Uterus (tissue), 4 donors: ENCODE results near the gene INPP5A. TPM values are rescaled to one million over a fixed set of nuclear protein-coding genes. Genes with fewer than 3 reads are reported as not detected.

Experiments
- DNase-seq, 2 donors: peaks; one replicate each; pipeline ENCODE4 v3.0.0-alpha.2; 2019 to 2020
- H3K27ac ChIP-seq, 2 donors: fragments of 200-600 bp; sonication (generic); 1 replicate in 1 of 2; 2 replicates in 1 of 2; pipeline ENCODE4 v1.5.1; 2016 to 2018
- H3K27me3 ChIP-seq, 2 donors: fragments of 200-600 bp; sonication (generic); one replicate each; pipeline ENCODE4 v1.5.1; 2018 to 2019; ENCODE audit warnings: control low read depth in 1 of 2
- H3K36me3 ChIP-seq, 2 donors: fragments of 200-600 bp; sonication (generic); one replicate each; pipeline ENCODE4 v1.5.1; 2019; ENCODE audit warnings: control low read depth in 1 of 2
- H3K4me1 ChIP-seq, 2 donors: fragments of 200-600 bp; sonication (generic); one replicate each; pipeline ENCODE4 v1.5.1; 2018 to 2019; ENCODE audit warnings: control low read depth in 1 of 2
- H3K4me3 ChIP-seq, 2 donors: fragments of 200-600 bp; sonication (generic); 1 replicate in 1 of 2; 2 replicates in 1 of 2; pipeline ENCODE4 v1.5.1; 2018 to 2019; ENCODE audit warnings: mild to moderate bottlenecking in 1 of 2
- H3K9me3 ChIP-seq, 2 donors: fragments of 200-600 bp; sonication (generic); one replicate each; pipeline ENCODE4 v1.5.1; 2019; ENCODE audit warnings: control low read depth in 1 of 2
- CTCF ChIP-seq, 4 experiments: fragments of 200-600 bp in 2 of 4; fragments of 450-650 bp in 2 of 4; sonication (generic) in 2 of 4; IDR thresholded peaks; one replicate each; pipeline ENCODE4 v1.5.1; 2016 to 2019; ENCODE audit warnings: antibody characterized with exemption in 4 of 4, mild to moderate bottlenecking in 2 of 4, moderate library complexity in 1 of 4
- POLR2A ChIP-seq, 2 donors: fragments of 450-650 bp; IDR thresholded peaks; one replicate each; pipeline ENCODE4 v1.6.1; 2016; ENCODE audit warnings: antibody characterized with exemption in 2 of 2, mild to moderate bottlenecking in 1 of 2, moderate library complexity in 1 of 2
- intact Hi-C: fragments of 100-400 bp; cut with DNase I; formaldehyde crosslinking; loops from one replicate; pipeline ENCODE4 v1.15.1; 2023; ENCODE audit warnings: low total_unique reads
- total RNA-seq, 4 donors: library from RNA; depleted of rRNA in 3 of 4; stranded (reverse); fragments of >200 nt in 3 of 4; gene quantifications; one replicate each; pipeline versions ENCODE4 v1.1.0 to v1.2.4, GENCODE V29; 2014 to 2023
- donor health status: DM: yes; HTN: yes; CAD: no.

Gene INPP5A
- total RNA-seq, 4 donors from 2014 or later: 22.5 to 160 (median 93.2) TPM

GRCh38 chr10:132651511-132652029, 114.0 kb downstream of the INPP5A start:
- H3K4me3 ChIP-seq: no peak overlapping the region
- no peak overlapping the region for H3K27ac ChIP-seq
- H3K9me3 ChIP-seq: no peaks in the 10 kb centered on the region
- H3K27me3 ChIP-seq: no peaks in the 10 kb centered on the region
- TF ChIP-seq CTCF (IDR thresholded peaks at IDR 0.05) (no peak), POLR2A (IDR thresholded peaks at IDR 0.05) (no peak)
- no peak for DNase-seq
- intact Hi-C loops: no loop called here
- H3K36me3 ChIP-seq: no peaks in the 10 kb centered on the region
- no peaks in the 10 kb centered on the region for H3K4me1 ChIP-seq

- Histone ChIP-seq H3K4me3 (no peak overlapping the region), H3K9me3 (no peaks in the 10 kb centered on the region), H3K36me3 (no peaks in the 10 kb centered on the region), H3K27ac (no peak overlapping the region), H3K27me3 (no peaks in the 10 kb centered on the region), H3K4me1 (no peaks in the 10 kb centered on the region)
- intact Hi-C loops: no loop called here
- TF ChIP-seq POLR2A (IDR thresholded peaks at IDR 0.05) (no peak), CTCF (IDR thresholded peaks at IDR 0.05) (no peak)
- DNase-seq: no peak
Observed at GRCh38 chr10:132652446-132652845, 114.9 kb downstream of the INPP5A start.

- intact Hi-C loops: no loop called here
- Histone ChIP-seq H3K27ac (no peak overlapping the region), H3K4me3 (no peak overlapping the region), H3K4me1 (no peaks in the 10 kb centered on the region), H3K27me3 (no peaks in the 10 kb centered on the region), H3K36me3 (no peaks in the 10 kb centered on the region), H3K9me3 (no peaks in the 10 kb centered on the region)
- no peak for DNase-seq
- TF ChIP-seq CTCF (IDR thresholded peaks at IDR 0.05) (no peak), POLR2A (IDR thresholded peaks at IDR 0.05) (no peak)
Observed at GRCh38 chr10:132652936-132653590, 115.5 kb downstream of the INPP5A start.

GRCh38 chr10:132653721-132654120, 116.1 kb downstream of the INPP5A start:
- Histone ChIP-seq H3K27ac (no peak overlapping the region), H3K4me1 (no peaks in the 10 kb centered on the region), H3K27me3 (no peaks in the 10 kb centered on the region), H3K36me3 (no peaks in the 10 kb centered on the region), H3K9me3 (no peaks in the 10 kb centered on the region), H3K4me3 (no peak overlapping the region)
- intact Hi-C loops: no loop called here
- no peak for DNase-seq
- TF ChIP-seq POLR2A (IDR thresholded peaks at IDR 0.05) (no peak), CTCF (IDR thresholded peaks at IDR 0.05) (no peak)

- Histone ChIP-seq H3K4me3 (no peak overlapping the region), H3K36me3 (no peaks in the 10 kb centered on the region), H3K27me3 (no peaks in the 10 kb centered on the region), H3K4me1 (no peaks in the 10 kb centered on the region), H3K27ac (no peak overlapping the region), H3K9me3 (no peaks in the 10 kb centered on the region)
- TF ChIP-seq CTCF (IDR thresholded peaks at IDR 0.05) (no peak), POLR2A (IDR thresholded peaks at IDR 0.05) (no peak)
- DNase-seq: no peak
- intact Hi-C loops: no loop called here
Observed at GRCh38 chr10:132654121-132654571, 116.6 kb downstream of the INPP5A start.
